Tongue (tissue), 2 donors: ENCODE data around the gene NISCH. TPM values are rescaled to one million over a fixed set of nuclear protein-coding genes. Genes with fewer than 3 reads are reported as not detected.

ENCODE experiments used
- DNase-seq: peaks from one replicate; pipeline ENCODE4 v3.0.0-alpha.2; 2015
- total RNA-seq: library from RNA; depleted of rRNA; stranded (reverse); fragments of >200 nt; gene quantifications from one replicate; pipeline ENCODE4 v1.2.3, GENCODE V29; 2014

NISCH gene
- total RNA-seq, 1 donor from 2014 or later: 82.2 TPM

DNA sequence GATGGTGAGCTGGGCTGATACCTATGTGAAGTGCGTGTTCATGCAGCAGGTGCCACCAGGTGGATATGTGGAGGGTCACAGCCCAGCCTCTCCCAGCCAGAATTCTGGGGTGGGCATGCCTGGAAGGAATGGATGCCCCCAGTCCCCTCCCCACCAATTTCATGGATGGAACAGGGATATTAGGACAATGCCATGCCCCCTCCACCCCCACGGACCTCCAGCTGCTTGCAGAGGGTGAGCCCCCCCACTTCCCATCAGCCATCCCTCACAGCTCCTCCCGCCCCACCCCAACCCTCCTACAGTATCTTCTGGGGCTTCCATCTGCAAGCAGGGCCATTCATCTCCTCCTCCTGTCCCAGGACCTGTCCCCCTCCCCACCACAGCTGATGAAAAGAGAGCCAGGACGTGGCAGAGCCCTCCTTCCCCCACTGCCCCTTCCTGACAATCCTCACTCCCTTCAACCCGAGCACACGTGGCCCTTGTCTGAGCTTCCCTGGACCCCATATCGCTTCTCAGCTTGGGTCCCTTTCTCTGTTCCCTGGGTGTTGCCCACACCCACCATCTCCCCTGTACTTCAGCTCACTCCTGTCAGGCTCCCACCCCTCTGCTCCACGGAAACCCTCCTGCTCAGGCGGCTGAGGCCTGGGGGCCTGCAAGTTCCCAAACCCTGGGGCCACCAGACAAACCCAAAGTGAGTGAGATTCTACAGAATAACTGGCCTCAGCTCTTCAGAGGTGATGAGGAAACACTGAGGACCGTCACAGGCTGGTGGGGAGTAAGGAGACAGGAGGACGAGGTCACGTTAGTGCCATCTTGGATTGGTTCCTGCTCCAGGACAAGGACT lies 7.7 kb upstream of the NISCH start:
- no peak for DNase-seq

DNA sequence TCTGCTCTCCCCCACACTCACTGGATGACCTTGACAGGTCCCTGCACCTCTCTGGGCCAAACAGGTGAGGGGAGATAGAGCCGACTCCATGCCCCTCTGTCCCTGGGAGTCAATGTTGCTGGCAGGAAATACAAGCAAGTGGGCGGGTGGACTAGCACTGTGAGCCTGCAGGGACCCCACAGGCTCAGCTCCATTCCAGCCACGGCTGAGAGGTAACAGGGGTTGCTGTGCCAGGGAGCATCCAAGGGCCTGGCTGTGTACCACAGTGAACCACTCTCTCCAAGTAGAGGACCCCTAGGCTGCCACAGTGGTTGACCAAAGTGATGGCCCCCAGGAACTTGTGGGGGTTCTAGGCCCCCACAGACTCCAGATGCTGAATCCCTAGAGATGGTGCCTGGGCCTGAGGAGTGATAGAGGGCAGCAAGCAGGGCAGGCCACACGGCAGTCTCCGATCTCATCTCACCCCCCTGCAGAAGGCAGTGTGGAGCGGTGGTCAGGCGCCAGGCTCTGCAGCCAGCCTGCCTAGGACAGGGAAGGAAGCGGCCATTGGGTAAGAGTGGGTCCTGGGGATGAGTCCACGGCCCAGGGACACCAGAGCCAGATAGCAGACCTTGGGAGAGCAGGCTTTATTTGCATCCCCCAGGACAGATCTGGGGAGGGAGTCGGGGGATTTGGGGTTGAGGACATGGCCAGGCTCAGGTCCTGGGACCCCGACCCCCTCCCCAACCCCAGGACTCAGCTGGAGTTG lies 4.7 kb upstream of the NISCH start:
- DNase-seq: no peak

DNA sequence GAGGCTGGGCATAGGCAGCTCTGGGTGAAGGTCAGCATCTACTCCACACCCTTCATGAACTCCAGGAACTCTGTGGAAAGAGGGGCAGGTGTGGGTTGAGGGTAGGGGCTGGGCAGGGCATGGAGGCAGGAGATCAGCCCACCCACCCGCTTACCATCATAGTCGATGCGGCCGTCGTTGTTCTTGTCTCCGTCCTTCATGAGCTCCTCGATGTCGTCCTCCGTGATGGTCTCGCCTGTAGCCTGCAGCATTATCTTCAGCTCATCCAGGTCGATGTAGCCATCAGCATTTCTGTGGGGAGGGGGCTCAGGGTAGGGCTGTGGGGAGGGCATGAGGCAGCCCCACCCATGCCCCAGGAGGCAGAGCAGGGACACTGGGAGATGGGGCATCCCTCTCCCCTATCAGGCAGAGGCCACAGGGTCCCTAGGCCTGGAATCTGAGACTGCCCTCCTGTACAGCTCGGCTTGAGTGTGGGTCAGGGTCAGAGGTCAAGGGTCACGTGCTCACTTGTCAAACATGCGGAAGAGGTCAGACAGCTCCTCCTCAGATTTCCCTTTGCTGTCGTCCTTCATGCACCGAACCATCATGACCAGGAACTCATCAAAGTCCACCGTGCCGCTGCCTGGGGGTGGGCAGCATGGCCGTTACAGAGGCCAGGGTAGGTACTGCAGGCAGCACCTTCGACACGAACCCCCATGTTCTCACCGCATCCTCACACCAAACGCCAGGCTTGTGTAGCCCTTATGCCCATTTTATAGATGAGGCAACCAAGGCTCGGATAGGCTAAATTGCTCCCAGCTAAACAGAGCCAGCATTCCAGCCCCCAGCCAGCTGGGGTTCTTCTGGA lies 3.9 kb upstream of the NISCH start:
- no peak for DNase-seq

DNA sequence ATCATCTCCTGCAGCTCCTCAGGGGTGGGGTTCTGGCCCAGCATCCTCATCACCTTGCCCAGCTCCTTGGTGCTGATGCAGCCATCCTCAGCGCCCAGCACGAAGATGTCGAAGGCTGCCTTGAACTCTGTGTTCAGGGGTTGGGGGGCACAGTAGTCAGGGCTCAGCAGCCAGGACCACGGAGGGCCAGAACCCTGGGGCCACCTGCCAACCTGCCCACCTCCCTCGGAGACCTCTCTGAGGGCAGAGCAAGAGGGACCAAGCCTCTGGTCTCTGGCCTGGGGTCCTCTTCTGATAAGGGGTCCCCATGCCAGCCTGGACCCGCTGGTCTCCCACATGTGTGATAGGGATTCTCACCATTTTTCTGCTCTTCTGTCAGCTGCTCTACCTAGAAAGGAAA lies 3.3 kb upstream of the NISCH start:
- DNase-seq: no peak

DNA sequence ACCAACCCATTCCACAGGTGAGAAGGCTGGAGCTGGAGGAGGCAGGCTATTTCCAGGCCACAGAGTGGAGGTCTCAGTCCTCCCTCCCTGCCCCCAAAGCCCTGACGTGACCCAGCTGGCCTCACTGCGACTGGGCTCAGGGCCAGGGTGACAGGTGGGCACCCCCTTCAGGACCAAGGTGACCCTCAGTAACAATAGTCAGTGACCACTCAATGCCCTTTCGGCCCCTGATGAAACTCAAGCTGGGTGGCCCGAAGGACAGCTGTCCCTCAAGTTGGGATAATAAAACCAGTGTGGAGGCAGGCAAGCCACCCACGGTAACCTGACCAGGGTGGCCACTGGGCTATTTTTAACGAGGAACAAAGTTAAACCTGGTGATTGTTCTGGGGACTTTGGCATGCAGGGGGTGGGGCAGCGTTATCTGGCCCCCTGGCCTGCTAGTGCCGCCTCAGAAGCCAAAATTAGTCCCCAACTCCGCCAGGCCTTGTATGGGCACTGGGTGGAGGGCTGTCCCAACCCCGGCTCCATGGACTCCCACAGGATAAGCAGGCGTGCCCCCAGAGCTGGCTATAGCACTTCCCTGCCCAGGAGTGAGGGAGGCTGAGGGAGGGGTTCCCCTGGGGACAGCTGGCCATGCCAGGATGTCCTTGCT lies 2.7 kb upstream of the NISCH start:
- DNase-seq: peak; percentile 61

DNA sequence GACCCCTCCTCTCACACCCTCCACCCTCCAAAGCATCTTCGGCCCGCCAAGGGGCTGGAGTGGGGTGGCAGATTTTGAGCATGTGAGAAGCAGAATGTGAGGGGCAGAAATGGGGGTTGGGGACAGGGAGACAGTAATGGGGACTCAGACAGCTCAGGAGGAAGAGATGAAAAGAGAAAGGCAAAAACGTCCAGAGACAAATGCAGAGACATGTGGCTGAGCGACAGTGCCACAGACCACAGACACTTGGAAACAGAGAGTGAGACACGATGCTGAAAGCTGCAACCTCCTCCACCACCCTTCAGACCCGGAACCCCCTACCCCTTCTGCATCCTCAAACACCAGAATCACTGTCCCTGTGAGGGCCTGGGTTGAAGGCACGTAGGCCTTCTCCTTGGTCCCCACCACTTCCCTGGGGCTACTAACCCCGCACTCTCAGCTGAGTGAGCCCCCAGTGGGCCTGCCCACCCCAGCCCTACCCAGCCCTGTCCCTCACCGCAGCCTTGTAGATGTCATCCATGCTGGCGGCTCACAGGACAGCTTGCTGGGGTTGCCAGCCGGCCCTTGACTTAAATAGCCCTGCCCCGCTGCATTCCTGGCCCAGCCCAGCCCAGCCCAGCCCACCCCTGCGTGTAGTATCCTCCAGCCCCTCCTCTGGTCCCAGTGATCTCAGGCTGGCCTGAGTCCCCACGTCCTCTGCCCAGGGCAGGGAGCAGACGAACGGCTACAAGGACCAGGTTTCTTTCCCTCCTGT lies 1.7 kb upstream of the NISCH start, which contains the start of gene TNNC1:
TNNC1 (minus strand) TSS at position 546 of the 754 bp plus-strand sequence; CDS start at position 520, 26 bp downstream.
- peak; percentile 68 for DNase-seq

DNA sequence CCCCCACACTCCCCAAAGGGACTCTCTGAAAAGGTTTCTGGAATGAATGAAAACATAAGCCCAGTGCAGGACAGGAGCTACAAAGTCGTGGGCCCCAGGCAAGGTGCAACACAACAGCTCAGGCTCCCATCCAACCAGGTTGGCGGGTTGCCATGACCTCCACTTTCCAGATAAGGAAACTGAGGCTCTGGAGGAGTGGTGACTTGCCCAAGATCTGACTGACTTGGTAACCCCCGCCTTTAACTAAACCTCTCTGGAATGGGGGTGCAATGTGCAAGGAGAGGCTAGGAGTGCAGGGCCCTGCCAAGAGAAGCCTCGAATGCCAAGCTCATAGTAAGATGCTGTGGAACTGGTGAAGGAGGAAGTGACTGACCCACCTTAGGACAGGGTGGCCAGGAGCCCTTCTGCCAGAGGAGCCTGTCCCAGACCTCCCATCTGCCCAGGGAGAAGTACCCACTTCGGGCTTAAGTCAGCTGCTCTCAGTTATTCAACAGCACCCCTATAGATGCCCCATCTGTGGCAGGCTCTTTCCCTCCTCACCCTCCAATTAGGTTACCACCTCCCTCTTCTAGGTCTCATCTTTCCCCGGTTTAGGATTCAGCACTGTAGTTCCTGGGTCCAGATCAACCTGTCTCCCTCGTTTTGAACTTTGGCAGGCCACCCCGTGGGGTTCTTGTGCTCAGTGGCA lies 1.0 kb upstream of the NISCH start:
- no peak for DNase-seq

DNA sequence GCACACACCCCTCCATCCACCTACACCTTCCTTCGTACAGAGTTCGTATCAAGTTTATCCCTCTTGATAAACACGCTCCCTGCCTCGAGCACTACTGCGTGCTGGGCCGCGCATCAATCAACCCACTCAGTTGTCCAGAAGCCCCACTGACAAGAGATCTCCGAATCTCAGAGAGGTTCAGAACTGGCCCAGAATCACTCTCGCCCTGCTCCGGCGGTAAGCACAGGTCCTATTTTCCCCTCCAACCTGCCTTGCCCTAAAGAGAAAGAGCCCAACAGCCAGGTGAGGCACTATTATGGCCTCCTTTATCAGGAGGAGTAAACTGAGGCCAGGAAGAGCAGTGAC lies 494 bp upstream of the NISCH start:
- no peak for DNase-seq

DNA sequence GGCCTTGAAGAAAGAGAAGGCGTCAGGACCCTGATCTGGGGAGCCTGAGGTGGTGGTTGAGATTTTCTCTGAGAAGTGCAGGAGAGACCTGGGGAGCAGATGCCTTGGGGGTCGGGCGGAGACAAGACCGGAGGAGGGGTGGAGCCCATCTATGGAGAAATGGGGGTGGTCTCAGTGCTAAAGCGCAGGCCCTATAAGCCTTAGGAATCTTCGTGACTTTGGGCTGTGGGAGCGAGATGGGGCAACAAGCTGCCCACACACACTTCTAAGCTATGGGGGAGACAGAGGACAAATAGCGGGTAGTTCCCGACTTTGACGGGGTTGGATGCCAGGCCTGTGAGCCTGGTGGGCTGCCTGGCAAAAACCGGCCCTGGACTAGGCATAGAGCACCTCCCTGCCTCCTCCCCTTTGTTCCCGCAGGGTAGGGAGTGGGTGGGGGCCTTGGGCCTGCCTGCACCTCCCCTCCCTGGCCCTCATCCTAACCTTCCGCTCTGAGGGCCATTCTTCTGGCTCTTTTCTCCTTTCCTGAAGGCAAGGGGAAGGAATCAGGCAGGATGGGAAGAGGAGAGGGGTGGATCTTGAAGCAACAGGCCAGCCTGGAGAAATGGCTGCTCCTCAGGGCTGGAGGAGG lies 880 bp downstream of the NISCH start:
- DNase-seq: peak; percentile 59

DNA sequence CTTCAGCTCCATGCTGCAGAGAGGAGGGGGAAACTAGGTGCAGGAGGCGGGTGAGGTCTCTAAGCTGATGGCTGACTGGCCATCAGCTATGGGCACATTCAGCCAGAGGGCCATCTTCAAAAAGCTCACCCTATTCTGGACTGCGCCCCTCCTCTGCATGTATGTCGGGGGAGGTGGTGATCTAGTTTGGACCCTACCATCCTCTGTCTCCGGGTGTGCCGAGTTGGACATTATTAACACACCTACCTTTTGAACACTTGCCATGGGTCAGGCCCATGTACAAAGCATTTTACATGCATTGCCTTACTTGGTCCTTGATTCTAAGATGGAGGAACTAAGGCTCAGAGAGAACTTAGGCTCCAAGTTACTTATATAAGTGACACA lies 1.4 kb downstream of the NISCH start:
- DNase-seq: no peak

DNA sequence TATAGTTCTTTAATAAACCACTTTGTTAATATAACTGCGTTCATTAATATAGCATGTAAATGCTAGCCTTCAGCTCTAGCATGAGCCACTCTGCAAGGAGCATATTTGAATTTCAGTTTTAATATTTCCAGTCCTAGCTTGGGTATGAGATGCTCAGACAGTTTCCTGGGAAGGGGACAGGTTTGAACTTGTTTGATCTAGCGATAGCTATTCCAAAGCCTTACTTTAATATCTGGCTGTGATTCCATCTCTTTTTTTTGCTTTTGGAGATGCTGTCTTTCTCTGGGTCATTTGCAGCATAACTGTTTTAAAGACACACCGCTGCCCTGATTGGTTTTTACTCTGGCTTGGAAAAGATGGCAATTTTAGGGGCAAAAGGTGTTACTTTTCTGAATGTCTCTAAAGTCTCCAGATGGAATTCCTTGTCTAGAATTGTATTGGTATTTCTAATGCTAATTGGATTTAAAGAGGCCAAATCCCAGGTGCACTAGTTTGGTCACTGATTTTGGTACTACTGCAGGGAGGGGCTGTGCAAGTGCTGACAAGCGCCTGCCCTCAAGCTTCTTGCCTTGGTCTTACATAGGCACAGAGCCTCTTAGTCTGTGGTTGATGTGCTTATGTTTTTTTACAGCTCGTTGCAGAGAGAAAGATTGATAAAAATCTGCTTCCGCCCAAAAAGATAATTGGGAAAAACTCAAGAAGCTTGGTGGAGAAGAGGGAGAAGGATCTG lies 2.8 kb downstream of the NISCH start:
- no peak for DNase-seq

DNA sequence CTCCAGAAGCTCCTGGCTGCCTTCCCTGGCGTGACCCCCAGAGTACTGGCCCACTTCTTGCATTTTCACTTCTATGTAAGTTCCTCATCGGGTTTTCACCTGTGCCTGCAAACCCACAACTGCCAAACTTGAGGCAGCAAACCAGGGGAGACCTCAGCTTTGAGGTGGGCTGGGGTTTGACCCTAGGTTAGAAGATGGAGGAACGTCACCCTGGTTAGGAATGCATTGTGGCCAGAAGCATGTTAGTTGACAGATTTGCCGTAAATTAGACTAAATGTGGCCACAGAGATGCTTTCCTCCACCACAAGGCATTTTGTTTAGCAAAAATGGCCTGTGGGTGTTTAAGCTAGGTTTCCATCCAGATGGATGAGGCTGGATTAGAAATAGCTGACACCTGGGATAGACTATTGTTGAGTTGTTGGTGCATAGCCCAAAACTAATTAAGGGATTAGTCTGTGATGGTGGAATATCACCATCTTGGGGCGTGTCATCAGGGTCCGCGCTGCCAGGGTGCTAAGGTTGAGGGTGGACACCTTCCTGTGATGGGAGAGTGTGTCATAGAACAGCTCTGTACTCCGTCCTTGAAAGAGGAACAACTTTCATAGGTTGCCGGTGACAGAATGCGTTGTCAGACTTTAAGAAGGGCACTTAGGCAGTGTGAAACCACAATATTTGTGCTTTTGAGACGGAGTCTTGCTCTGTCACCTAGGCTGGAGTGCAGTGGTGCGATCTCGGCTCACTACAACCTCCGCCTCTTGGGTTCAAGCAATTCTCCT lies 3.6 kb downstream of the NISCH start:
- DNase-seq: no peak

DNA sequence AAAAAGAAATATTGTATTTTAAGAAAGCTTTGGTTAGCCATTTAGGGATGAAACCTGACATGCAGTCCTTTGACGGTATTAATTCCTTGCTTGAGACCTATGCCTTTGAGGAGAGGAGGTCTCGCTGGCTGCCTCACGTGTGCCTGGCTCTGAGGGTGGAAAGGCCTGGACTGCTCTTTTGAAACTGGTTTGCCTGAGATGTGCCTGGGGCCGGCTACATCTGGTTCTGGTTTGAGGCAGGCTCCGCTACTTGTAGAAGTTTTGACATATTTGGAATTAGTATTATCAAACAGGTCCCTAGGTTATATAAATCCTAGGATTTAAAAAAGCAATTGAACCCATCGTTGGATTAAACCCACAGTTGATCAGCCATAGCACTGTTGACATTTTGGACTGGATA lies 6.5 kb downstream of the NISCH start:
- no peak for DNase-seq

DNA sequence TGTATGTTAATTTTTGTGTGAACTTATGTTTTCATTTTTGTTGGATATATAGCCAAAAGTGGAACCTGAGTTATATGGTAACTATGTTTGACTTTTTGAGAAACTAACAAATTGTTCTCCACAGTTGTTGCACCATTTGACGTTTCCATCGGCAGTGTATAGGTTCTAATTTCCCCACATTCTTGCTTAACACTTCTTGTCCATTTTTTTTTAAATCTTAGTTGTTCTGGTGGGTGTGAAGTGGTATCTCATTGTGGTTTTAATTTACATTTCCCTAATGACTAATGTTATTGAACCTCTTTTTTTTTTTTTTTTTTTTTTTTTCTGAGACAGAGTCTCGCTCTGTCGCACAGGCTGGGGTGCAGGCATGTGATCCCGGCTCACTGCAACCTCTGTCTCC lies 8.0 kb downstream of the NISCH start:
- no peak for DNase-seq

DNA sequence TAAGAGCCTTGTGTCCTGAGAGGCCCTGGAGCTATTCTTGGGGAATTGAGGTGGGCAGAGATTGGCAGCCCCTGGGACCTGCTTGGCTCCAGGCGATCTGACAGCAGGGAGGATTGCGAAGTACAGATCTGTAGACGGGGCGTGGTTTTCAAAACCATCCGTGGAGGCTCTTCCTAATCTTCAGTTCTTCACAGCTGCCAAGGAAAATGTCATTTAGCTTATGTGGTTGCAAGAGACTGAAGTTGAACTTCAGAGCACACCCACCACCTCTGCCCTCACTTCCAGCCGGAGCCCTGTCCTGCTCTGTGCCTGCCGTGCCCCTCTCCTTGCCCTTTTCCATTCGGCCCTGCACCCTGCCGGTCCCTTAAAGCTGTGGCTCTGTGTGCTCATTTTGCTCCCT lies 12.9 kb downstream of the NISCH start:
- DNase-seq: no peak

DNA sequence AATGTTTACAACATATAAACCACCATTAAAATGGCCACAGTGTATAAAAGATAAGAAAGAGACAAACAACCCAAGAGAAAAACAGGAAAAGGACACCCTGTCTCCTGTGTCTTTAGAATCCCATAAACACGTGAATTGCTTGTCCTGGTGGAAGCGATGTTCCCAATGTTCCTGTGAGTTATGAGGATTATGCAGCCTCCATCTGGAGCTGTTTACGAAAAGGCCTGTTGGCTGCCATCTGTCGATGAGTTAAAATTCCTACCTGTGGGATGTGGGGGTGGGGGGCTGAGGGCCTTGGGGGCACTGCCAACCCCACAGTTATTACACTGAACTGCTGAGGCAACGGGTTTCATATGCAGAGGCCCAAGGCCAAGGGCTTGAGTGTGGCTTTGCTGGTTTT lies 13.6 kb downstream of the NISCH start:
- no peak for DNase-seq

DNA sequence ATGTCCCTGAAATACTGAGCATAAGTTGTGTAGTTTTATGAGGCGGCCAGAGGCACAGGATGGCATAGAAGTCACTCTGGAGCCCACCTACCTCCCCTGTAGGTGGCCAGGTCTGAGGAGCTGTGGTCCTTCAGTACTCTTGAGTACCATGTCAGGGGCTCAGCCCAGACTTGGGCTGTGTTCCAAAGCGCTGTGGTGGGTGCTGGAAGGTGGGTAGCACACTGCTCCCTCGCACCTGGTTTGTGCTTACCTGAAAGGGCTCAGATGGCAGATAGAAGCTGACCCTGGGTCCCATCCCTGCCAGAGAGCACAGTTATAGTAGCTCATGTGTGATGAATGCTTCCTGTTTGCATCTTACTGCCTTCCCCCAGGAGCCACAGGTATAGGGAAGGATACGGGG lies 15.5 kb downstream of the NISCH start:
- DNase-seq: no peak

DNA sequence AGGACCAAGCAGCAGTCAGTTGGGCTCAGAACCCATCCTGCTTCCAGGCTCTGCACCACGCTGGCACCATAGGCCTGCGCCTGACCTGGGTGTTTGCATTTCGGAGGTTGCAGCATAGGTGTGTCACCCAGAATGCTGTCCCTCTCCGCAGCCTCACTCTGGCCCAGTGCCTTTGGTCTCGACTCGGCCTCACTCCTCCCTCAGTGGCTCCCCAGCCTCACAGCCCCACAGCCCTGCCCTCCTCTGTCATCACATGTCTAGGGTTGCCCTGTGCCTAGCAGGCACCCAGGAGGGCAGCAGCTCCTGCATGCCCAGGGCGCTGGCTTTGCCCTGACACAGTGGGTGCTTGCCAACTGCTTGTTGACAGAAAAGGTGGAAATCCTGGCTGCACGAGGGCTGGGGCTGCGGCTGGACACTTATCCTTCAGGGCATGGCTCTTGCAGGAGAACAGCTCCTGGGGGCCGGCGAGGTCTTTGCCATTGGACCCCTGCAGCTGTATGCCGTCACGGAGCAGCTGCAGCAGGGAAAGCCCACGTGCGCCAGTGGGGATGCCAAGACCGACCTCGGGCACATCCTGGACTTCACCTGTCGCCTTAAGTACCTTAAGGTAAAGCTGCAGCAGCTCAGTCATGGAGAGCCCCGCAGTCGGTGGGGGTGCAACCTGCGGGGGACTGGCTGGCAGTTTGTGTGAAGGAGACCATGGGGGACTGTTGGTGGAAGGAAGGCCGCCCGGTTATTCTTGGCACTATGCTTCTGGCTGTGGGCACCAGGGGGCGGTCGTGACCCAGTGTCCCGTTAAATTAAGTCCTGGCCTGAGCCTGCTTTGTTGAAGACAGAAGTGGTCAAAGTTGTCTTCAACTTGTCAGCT lies 16.2 kb downstream of the NISCH start:
- DNase-seq: peak; percentile 71
